GM12878 (cell line): ENCODE results near the gene CYB561A3. TPM values are rescaled to one million over a fixed set of nuclear protein-coding genes. Genes with fewer than 3 reads are reported as not detected.

Source experiments
- BACH1 ChIP-seq: fragments of 450-650 bp; IDR thresholded peaks from 2 replicates; pipeline ENCODE4 v1.6.1; 2017; ENCODE audit warnings: mild to moderate bottlenecking, borderline replicate concordance
- BCL3 ChIP-seq: IDR thresholded peaks from 2 replicates; pipeline ENCODE4 v1.6.1; 2011; ENCODE audit warnings: borderline replicate concordance, low read depth, mild to moderate bottlenecking, moderate library complexity, low read length; ENCODE audit not compliant: insufficient read depth, poor library complexity, severe bottlenecking
- CBX3 ChIP-seq: fragments of 200-600 bp; sonication (generic); IDR thresholded peaks from 2 replicates; pipeline ENCODE4 v1.6.1; 2016; ENCODE audit warnings: low read depth, borderline replicate concordance
- CREB1 ChIP-seq: IDR thresholded peaks from 2 replicates; pipeline ENCODE4 v1.6.1; 2012; ENCODE audit warnings: low read depth, mild to moderate bottlenecking, inconsistent platforms
- DPF2 ChIP-seq: fragments of 450-650 bp; IDR thresholded peaks from 2 replicates; pipeline ENCODE4 v1.6.1; 2017; ENCODE audit warnings: mild to moderate bottlenecking
- EED ChIP-seq: sonication (generic); IDR thresholded peaks from 2 replicates; pipeline ENCODE4 v1.6.1; 2016; ENCODE audit warnings: antibody characterized with exemption, low read depth
- GATAD2B ChIP-seq: fragments of 450-650 bp; conservative IDR thresholded peaks from 2 replicates; pipeline ENCODE4 v1.6.1; 2017; ENCODE audit warnings: low read depth, mild to moderate bottlenecking, moderate library complexity
- HDAC2 ChIP-seq: fragments of 200-600 bp; sonication (generic); IDR thresholded peaks from 2 replicates; pipeline ENCODE4 v1.6.1; 2017
- HDAC6 ChIP-seq: fragments of 200-600 bp; sonication (generic); IDR thresholded peaks from one replicate; pipeline ENCODE4 v1.8.0; 2017; ENCODE audit warnings: antibody characterized with exemption; ENCODE audit not compliant: unreplicated experiment
- JUNB ChIP-seq: IDR thresholded peaks from 2 replicates; pipeline ENCODE4 v1.6.1; 2016; ENCODE audit warnings: antibody characterized with exemption, mild to moderate bottlenecking
- MAX ChIP-seq: IDR thresholded peaks from 2 replicates; pipeline ENCODE4 v1.6.1; 2012; ENCODE audit warnings: low read depth, low read length, improper control_type of control experiment
- MEF2A ChIP-seq: IDR thresholded peaks from 2 replicates; pipeline ENCODE4 v1.6.1; 2011; ENCODE audit warnings: low read depth, mild to moderate bottlenecking, low read length, moderate library complexity; ENCODE audit not compliant: insufficient read depth
- MEF2B ChIP-seq: fragments of 450-650 bp; IDR thresholded peaks from 2 replicates; pipeline ENCODE4 v1.6.1; 2018; ENCODE audit warnings: mild to moderate bottlenecking, moderate library complexity; ENCODE audit not compliant: partially characterized antibody, poor library complexity, severe bottlenecking
- MYC ChIP-seq: IDR thresholded peaks from 2 replicates; pipeline ENCODE4 v1.6.1; 2011; ENCODE audit warnings: mild to moderate bottlenecking, low read length, moderate library complexity, inconsistent platforms; ENCODE audit not compliant: insufficient read depth, insufficient replicate concordance, insufficient read length, severe bottlenecking
- NBN ChIP-seq: fragments of 450-650 bp; IDR thresholded peaks from 2 replicates; pipeline ENCODE4 v1.6.1; 2016
- PKNOX1 ChIP-seq: fragments of 450-650 bp; IDR thresholded peaks from 2 replicates; pipeline ENCODE4 v1.6.1; 2016; ENCODE audit warnings: mild to moderate bottlenecking
- POLR2A ChIP-seq: IDR thresholded peaks from 2 replicates; pipeline ENCODE4 v1.6.1; 2011; ENCODE audit warnings: low read depth, mild to moderate bottlenecking, low read length
- POLR2AphosphoS5 ChIP-seq: IDR thresholded peaks from 2 replicates; pipeline ENCODE4 v1.6.1; 2011; ENCODE audit warnings: mild to moderate bottlenecking, low read length, inconsistent platforms
- POU2F2 ChIP-seq: IDR thresholded peaks from 3 replicates; pipeline ENCODE4 v1.6.1; 2011; ENCODE audit warnings: low read depth, mild to moderate bottlenecking, low read length, borderline replicate concordance
- RBBP5 ChIP-seq: fragments of 200-600 bp; sonication (generic); conservative IDR thresholded peaks from 2 replicates; pipeline ENCODE4 v1.6.1; 2016
- SMC3 ChIP-seq: IDR thresholded peaks from 2 replicates; pipeline ENCODE4 v1.6.1; 2011; ENCODE audit warnings: low read length, improper control_type of control experiment, borderline replicate concordance
- SPI1 ChIP-seq: IDR thresholded peaks from 2 replicates; pipeline ENCODE4 v1.6.1; 2011; ENCODE audit warnings: low read depth, mild to moderate bottlenecking, low read length, moderate library complexity, borderline replicate concordance; ENCODE audit not compliant: insufficient read depth
- TAF1 ChIP-seq: IDR thresholded peaks from 2 replicates; pipeline ENCODE4 v1.6.1; 2011; ENCODE audit warnings: mild to moderate bottlenecking, low read depth, low read length, borderline replicate concordance
- TBL1XR1 ChIP-seq: IDR thresholded peaks from 2 replicates; pipeline ENCODE4 v1.6.1; 2012; ENCODE audit warnings: low read depth, low read length, improper control_type of control experiment
- ZBTB4 ChIP-seq: fragments of 450-650 bp; formaldehyde crosslinking; IDR thresholded peaks from 2 replicates; pipeline ENCODE4 v1.4.0; 2022; ENCODE audit warnings: mild to moderate bottlenecking, moderate library complexity
- ZNF217 ChIP-seq: fragments of 450-650 bp; IDR thresholded peaks from 2 replicates; pipeline ENCODE4 v1.6.1; 2017; ENCODE audit warnings: antibody characterized with exemption, mild to moderate bottlenecking
- polyA plus RNA-seq, 11 experiments: library from polyadenylated mRNA; depleted of rRNA in 4 of 11; unstranded in 6 of 11; stranded (reverse) in 5 of 11; fragments of >200 nt; fragmentation: Nextera tagmentation in 4 of 11; fragmentation: Illumina TruSeq in 1 of 11; extraction: Ambion mirVana in 4 of 11; extraction: Trizol in 1 of 11; gene quantifications; 1 replicate in 1 of 11; 2 replicates in 10 of 11; pipeline versions ENCODE4 v1.2.1 to v1.2.3, GENCODE V29; 2011 to 2016; ENCODE audit warnings: inconsistent platforms in 2 of 11, missing spikeins in 2 of 11, low read depth in 1 of 11
- total RNA-seq, 4 experiments: library from RNA; depleted of rRNA in 3 of 4; stranded (reverse); fragments of >200 nt in 3 of 4; fragmentation: Illumina TruSeq in 1 of 4; extraction: Trizol in 1 of 4; gene quantifications; 2 replicates each; pipeline versions ENCODE4 v1.2.1 to v1.2.3, GENCODE V29; 2013 to 2021

Gene CYB561A3
- total and polyA plus RNA-seq, 10 of the 15 experiments (the other 5 are each of a cell fraction or from before 2014, with no cell fraction given) = 40.1 to 169 (median 74.4) TPM

GRCh38 chr11:61332797-61333549 lies 28.7 kb downstream of the CYB561A3 start, which contains the start of the genes DDB1 and TKFC (continued):
- TF ChIP-seq TBL1XR1 = 0 out of 2 replicates have a peak, but pooled peaks have one; percentile 64
- TF ChIP-seq MEF2B = peak; percentile 16
- no peak for TF ChIP-seq CBX3
- TF ChIP-seq MEF2A = no peak; the same call in 1 of the 2 replicates
- TF ChIP-seq BCL3 = peak; percentile 30
- TF ChIP-seq POLR2AphosphoS5 = peak; percentile 91
- TF ChIP-seq MAX = peak; percentile 85
- TF ChIP-seq BACH1 = peak; percentile 47; the same call in 1 of the 2 replicates
- no peak for TF ChIP-seq SPI1
- peak; percentile 98 for TF ChIP-seq POLR2A
- TF ChIP-seq NBN = no peak
- TF ChIP-seq DPF2 = peak; percentile 66
- TF ChIP-seq ZBTB4 = no peak
- TF ChIP-seq POU2F2 = peak; percentile 62; the same call in 1 of the 3 replicates
- no peak for TF ChIP-seq JUNB
- TF ChIP-seq ZNF217 = no peak
- TF ChIP-seq EED = peak; percentile 72; the same call in 1 of the 2 replicates
- no peak for TF ChIP-seq HDAC2
- TF ChIP-seq GATAD2B = peak; percentile 91
- peak; percentile 48 for TF ChIP-seq HDAC6
- TF ChIP-seq TAF1 = peak; percentile 87
- TF ChIP-seq MYC = peak; percentile 77
- TF ChIP-seq RBBP5 = no peak
- peak; percentile 44; the same call in 1 of the 2 replicates for TF ChIP-seq PKNOX1
- peak; percentile 78 for TF ChIP-seq CREB1
- TF ChIP-seq SMC3 = no peak
